Measurements from ENCODE around the gene KCNE4.

The KCNE4 gene

GRCh38 chr2:223088866-223089265, 36.9 kb downstream of the KCNE4 start:
- no peak for DNase-seq (ENCODE audit: low spot score)

GRCh38 chr2:223090039-223090438, 38.0 kb downstream of the KCNE4 start:
- DNase-seq (ENCODE audit: low spot score): no peak

- no peak for DNase-seq (ENCODE audit: low spot score)
Observed at GRCh38 chr2:223090540-223091235, 38.7 kb downstream of the KCNE4 start.

- no peak for DNase-seq (ENCODE audit: low spot score)
Observed at GRCh38 chr2:223092667-223093066, 40.7 kb downstream of the KCNE4 start.

GRCh38 chr2:223093436-223094241, 41.6 kb downstream of the KCNE4 start:
- no peak for DNase-seq (ENCODE audit: low spot score)

- DNase-seq (ENCODE audit: low spot score): no peak
Observed at GRCh38 chr2:223095207-223095606, 43.2 kb downstream of the KCNE4 start.

GRCh38 chr2:223096235-223096970, 44.4 kb downstream of the KCNE4 start:
- no peak for DNase-seq (ENCODE audit: low spot score)

- DNase-seq (ENCODE audit: low spot score): no peak
Observed at GRCh38 chr2:223097888-223098383, 45.9 kb downstream of the KCNE4 start.

GRCh38 chr2:223099561-223099960, 47.6 kb downstream of the KCNE4 start:
- no peak for DNase-seq (ENCODE audit: low spot score)

GRCh38 chr2:223100061-223100511, 48.1 kb downstream of the KCNE4 start:
- peak; percentile 40 for DNase-seq (ENCODE audit: low spot score)

GRCh38 chr2:223101340-223102039, 49.5 kb downstream of the KCNE4 start:
- peak; percentile 26 for DNase-seq (ENCODE audit: low spot score)

- no peak for DNase-seq (ENCODE audit: low spot score)
Observed at GRCh38 chr2:223102040-223102400, 50.0 kb downstream of the KCNE4 start.

- no peak for DNase-seq (ENCODE audit: low spot score)
Observed at GRCh38 chr2:223102450-223102849, 50.5 kb downstream of the KCNE4 start.

- no peak for DNase-seq (ENCODE audit: low spot score)
Observed at GRCh38 chr2:223104336-223105132, 52.5 kb downstream of the KCNE4 start.

All from AG08396 (cell line).